GM23248 (cell line): ENCODE data around the gene IDI2.

Source experiments
- EZH2 ChIP-seq: fragments of 200-600 bp; sonication (generic); IDR thresholded peaks from 2 replicates; pipeline ENCODE4 v1.6.1; 2018; ENCODE audit warnings: antibody characterized with exemption, mild to moderate bottlenecking; ENCODE audit not compliant: insufficient read depth, poor library complexity, severe bottlenecking
- EZH2phosphoT487 ChIP-seq: fragments of 200-600 bp; sonication (generic); IDR thresholded peaks from 2 replicates; pipeline ENCODE4 v1.6.1; 2018; ENCODE audit warnings: antibody characterized with exemption, moderate library complexity, mild to moderate bottlenecking, low read depth; ENCODE audit not compliant: insufficient read depth

DNA sequence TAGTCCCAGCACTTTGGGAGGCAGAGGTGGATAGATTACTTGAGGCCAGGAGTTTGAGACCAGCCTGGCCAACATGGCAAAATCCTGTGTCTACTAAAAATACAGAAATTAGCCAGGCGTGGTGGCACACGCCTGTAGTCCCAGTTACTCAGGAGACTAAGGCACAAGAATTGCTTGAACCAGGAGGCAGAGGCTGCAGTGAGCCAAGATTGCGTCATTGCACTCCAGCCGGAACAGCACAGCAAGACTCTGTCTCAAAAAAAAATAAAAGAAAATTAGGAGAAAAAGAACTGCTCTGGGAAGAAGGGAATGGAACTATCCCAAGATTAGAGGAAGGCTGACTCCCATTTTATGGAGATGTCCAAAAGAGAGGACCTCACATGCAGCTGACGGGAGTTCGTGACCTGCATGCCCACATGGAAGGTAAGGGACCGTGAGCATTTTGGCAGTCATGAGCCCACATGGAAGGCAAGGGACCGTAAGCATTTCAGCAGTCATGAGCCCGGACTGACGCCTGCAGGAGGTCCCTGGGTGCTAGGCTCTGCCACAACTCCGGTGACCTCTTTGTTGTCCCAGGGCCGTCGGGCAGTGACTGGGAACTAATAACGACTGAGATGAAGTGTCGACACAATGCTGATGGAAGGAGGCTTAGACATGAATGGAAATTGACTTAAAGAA is 56.0 kb downstream of the IDI2 start:
- TF ChIP-seq EZH2 (no peak), EZH2phosphoT487 (no peak)
